GM21515 (cell line): ENCODE data around the gene ILKAP.

ENCODE experiments used
- ATAC-seq: cut with Tn5 transposase; IDR thresholded peaks from one replicate; pipeline ENCODE4 v1.9.1; 2021; ENCODE audit not compliant: unreplicated experiment

ILKAP gene

GRCh38 chr2:238237431-238238135 lies 34.1 kb upstream of the ILKAP start:
- ATAC-seq: no peak

- ATAC-seq: no peak
Observed at GRCh38 chr2:238236571-238236970, 33.1 kb upstream of the ILKAP start.

GRCh38 chr2:238235856-238236255 lies 32.4 kb upstream of the ILKAP start:
- no peak for ATAC-seq

- no peak for ATAC-seq
Observed at GRCh38 chr2:238235331-238235732, 31.8 kb upstream of the ILKAP start.

- ATAC-seq: no peak
Observed at GRCh38 chr2:238233625-238234024, 30.1 kb upstream of the ILKAP start.

- no peak for ATAC-seq
Observed at GRCh38 chr2:238231809-238232208, 28.3 kb upstream of the ILKAP start.

GRCh38 chr2:238231251-238231793 lies 27.8 kb upstream of the ILKAP start:
- ATAC-seq: no peak

GRCh38 chr2:238230699-238231098 lies 27.2 kb upstream of the ILKAP start:
- ATAC-seq: no peak

- no peak for ATAC-seq
Observed at GRCh38 chr2:238228700-238229099, 25.2 kb upstream of the ILKAP start.

- ATAC-seq: no peak
Observed at GRCh38 chr2:238227587-238228032, 24.1 kb upstream of the ILKAP start.

- no peak for ATAC-seq
Observed at GRCh38 chr2:238226698-238227586, 23.4 kb upstream of the ILKAP start.

- ATAC-seq: no peak
Observed at GRCh38 chr2:238225911-238226697, 22.6 kb upstream of the ILKAP start.

GRCh38 chr2:238225121-238225520 lies 21.6 kb upstream of the ILKAP start:
- no peak for ATAC-seq

GRCh38 chr2:238224356-238225035 lies 21.0 kb upstream of the ILKAP start:
- ATAC-seq: no peak

- ATAC-seq: no peak
Observed at GRCh38 chr2:238220892-238221521, 17.5 kb upstream of the ILKAP start.

- ATAC-seq: no peak
Observed at GRCh38 chr2:238220274-238220891, 16.9 kb upstream of the ILKAP start.

- no peak for ATAC-seq
Observed at GRCh38 chr2:238216651-238217184, 13.2 kb upstream of the ILKAP start.

- no peak for ATAC-seq
Observed at GRCh38 chr2:238207006-238207405, 3.5 kb upstream of the ILKAP start.

- ATAC-seq: no peak
Observed at GRCh38 chr2:238203973-238204683, 633 bp upstream of the ILKAP start.
